Measurements from ENCODE around the gene TUFM. TPM values are rescaled to one million over a fixed set of nuclear protein-coding genes. Genes with fewer than 3 reads are reported as not detected.
"Not testable (repeated sequence)": the region's sequence is repeated elsewhere in the genome, so short reads cannot be mapped to it uniquely, and the experiment has no call there.

The TUFM gene
- total RNA-seq: 10 to 100 TPM; 71.2 to 71.5 TPM
- polyA plus RNA-seq: 100 to 1,000 TPM in 1 of 2 donors, 10 to 100 TPM in 1; 67.2 to 154 TPM
- long read RNA-seq, donor 1, transcript TUFM-201 (10 exons, 2,071 nt): major isoform, 1,079 of 1,171 reads
- long read RNA-seq, donor 1, partial matches to known transcripts: 28 of 1,171 reads
- long read RNA-seq, donor 1, other reads (novel, unspliced or antisense): 63 of 1,171 reads
- long read RNA-seq, donor 2, transcript TUFM-201 (10 exons, 2,071 nt): major isoform, 47 of 67 reads
- long read RNA-seq, donor 2, partial matches to known transcripts: 11 of 67 reads
- long read RNA-seq, donor 2, other reads (novel, unspliced or antisense): 9 of 67 reads

- DNase-seq (peak; percentile 99 to 100), ATAC-seq (ENCODE audit: low FRiP score) (peak; percentile 98)
- intact Hi-C loops (cut with DNase I): loop anchor here in 1 of 2 donors (1.0 kb wide), 1 partner anchor 17 kb away; the partner anchor contains the start of gene SH2B1
- H3K9me3 ChIP-seq (ENCODE audit: control insufficient read depth, low read length): no peaks in the 10 kb centered on the region
- no peaks in the 10 kb centered on the region for H3K4me1 ChIP-seq (ENCODE audit: control insufficient read depth in 1 of 2, insufficient read depth in 2 of 2, low read length in 2 of 2)
- 0 to 1% methylated on average over 72 to 73 of the region's 73 CpGs for WGBS, 2 donors
- H3K27me3 ChIP-seq (ENCODE audit: control insufficient read depth in 1 of 2, insufficient read depth in 2 of 2, low read length in 1 of 2): no peaks in the 10 kb centered on the region
- peak within 1 kb of the TSS; percentile 56 to 63 for H3K4me3 ChIP-seq (ENCODE audit: low read length in 2 of 2)
- H3K36me3 ChIP-seq (ENCODE audit: control insufficient read depth in 1 of 2, insufficient read depth in 2 of 2, low read length in 1 of 2): peaks cover 2 to 6% of the 10 kb centered on the region in 2 donors
- H3K27ac ChIP-seq (ENCODE audit: low read depth in 1 of 2, low read length in 2 of 2): peak within 1 kb of the TSS in 1 of 2 donors; percentile 71
These were observed at the start of gene TUFM for GRCh38 chr16:28846080-28846932. TUFM (minus strand) TSS chr16:28846348; CDS start chr16:28846269, 79 bp downstream.

- no peaks in the 10 kb centered on the region for H3K27me3 ChIP-seq (ENCODE audit: control insufficient read depth in 1 of 2, insufficient read depth in 2 of 2, low read length in 1 of 2)
- ATAC-seq (ENCODE audit: low FRiP score): no peak
- H3K9me3 ChIP-seq (ENCODE audit: control insufficient read depth, low read length): no peaks in the 10 kb centered on the region
- no peak overlapping the region for H3K4me3 ChIP-seq (ENCODE audit: low read length in 2 of 2)
- no peak for DNase-seq
- H3K27ac ChIP-seq (ENCODE audit: low read depth in 1 of 2, low read length in 2 of 2): no peak overlapping the region
- 87 to 89% methylated on average over 4 of the region's 4 CpGs for WGBS, 2 donors
- H3K4me1 ChIP-seq (ENCODE audit: control insufficient read depth in 1 of 2, insufficient read depth in 2 of 2, low read length in 2 of 2): no peaks in the 10 kb centered on the region
- intact Hi-C loops (cut with DNase I): no loop called here
- H3K36me3 ChIP-seq (ENCODE audit: control insufficient read depth in 1 of 2, insufficient read depth in 2 of 2, low read length in 1 of 2): no peaks in the 10 kb centered on the region
These were observed 49.5 kb upstream of the TUFM start for GRCh38 chr16:28895609-28896008.

- no peak overlapping the region for H3K4me3 ChIP-seq (ENCODE audit: low read length in 2 of 2)
- no peak for DNase-seq
- H3K27me3 ChIP-seq (ENCODE audit: control insufficient read depth in 1 of 2, insufficient read depth in 2 of 2, low read length in 1 of 2): no peaks in the 10 kb centered on the region
- H3K9me3 ChIP-seq (ENCODE audit: control insufficient read depth, low read length): no peaks in the 10 kb centered on the region
- no peak for ATAC-seq (ENCODE audit: low FRiP score)
- H3K36me3 ChIP-seq (ENCODE audit: control insufficient read depth in 1 of 2, insufficient read depth in 2 of 2, low read length in 1 of 2): no peaks in the 10 kb centered on the region
- no peaks in the 10 kb centered on the region for H3K4me1 ChIP-seq (ENCODE audit: control insufficient read depth in 1 of 2, insufficient read depth in 2 of 2, low read length in 2 of 2)
- H3K27ac ChIP-seq (ENCODE audit: low read depth in 1 of 2, low read length in 2 of 2): no peak overlapping the region
- WGBS, 2 donors: 84 to 90% methylated on average over 4 of the region's 4 CpGs
- intact Hi-C loops (cut with DNase I): no loop called here
These were observed 47.1 kb upstream of the TUFM start for GRCh38 chr16:28893291-28893690.

DNA sequence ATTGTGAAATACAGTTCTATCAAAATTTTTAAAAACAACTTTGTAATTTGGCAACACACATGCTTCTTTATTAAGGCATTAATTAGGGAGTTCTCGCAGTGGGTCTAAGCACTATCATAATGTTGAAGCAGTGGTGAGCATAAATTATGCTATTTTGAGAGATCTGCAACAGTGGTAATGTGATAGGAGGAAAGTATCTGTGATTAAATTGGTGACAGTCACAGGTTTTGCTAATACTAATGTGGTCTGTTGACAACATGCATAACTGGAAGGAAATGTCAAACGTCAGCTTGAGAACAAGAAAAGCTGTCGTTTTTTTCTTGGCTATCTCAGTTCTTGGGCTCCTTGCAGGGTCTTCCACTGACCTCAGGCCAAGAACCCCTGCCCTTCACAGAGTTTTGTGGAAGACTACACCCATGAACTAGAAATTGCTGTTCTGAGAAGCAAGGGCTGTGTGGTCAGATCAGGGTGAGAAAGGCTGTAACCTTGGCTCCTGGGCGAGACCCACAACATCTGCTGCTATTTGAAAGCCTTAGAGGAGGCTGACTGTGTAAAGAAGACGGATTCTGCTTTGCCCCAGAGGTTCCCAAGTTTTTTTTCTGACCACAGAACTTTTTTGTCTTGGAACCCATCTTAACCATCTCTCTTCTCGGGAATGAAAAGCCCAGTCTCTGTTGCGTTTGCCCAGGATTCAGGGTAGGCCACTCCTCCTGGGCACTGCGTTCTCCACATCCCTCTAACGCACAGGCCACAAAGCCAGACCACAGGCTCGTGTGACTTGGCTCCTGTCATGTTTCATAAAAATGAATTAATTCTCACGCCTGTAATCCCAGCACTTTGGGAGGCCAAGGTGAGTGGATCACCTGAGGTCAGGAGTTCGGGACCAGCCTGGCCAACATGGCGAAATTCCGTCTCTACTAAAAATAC is 46.1 kb upstream of the TUFM start:
- intact Hi-C loops (cut with DNase I): no loop called here
- no peaks in the 10 kb centered on the region for H3K36me3 ChIP-seq (ENCODE audit: control insufficient read depth in 1 of 2, insufficient read depth in 2 of 2, low read length in 1 of 2)
- H3K9me3 ChIP-seq (ENCODE audit: control insufficient read depth, low read length): no peaks in the 10 kb centered on the region
- no peak for ATAC-seq (ENCODE audit: low FRiP score)
- no peak for DNase-seq
- no peak overlapping the region for H3K27ac ChIP-seq (ENCODE audit: low read depth in 1 of 2, low read length in 2 of 2)
- H3K4me3 ChIP-seq (ENCODE audit: low read length in 2 of 2): no peak overlapping the region
- no peaks in the 10 kb centered on the region for H3K4me1 ChIP-seq (ENCODE audit: control insufficient read depth in 1 of 2, insufficient read depth in 2 of 2, low read length in 2 of 2)
- WGBS, 2 donors: 75 to 76% methylated on average over 14 of the region's 14 CpGs
- H3K27me3 ChIP-seq (ENCODE audit: control insufficient read depth in 1 of 2, insufficient read depth in 2 of 2, low read length in 1 of 2): no peaks in the 10 kb centered on the region

GRCh38 chr16:28890355-28890754 is 44.2 kb upstream of the TUFM start:
- ATAC-seq (ENCODE audit: low FRiP score); intact Hi-C loops (cut with DNase I): not testable (repeated sequence)
- 95 to 97% methylated on average over 5 of the region's 5 CpGs for WGBS, 2 donors

DNA sequence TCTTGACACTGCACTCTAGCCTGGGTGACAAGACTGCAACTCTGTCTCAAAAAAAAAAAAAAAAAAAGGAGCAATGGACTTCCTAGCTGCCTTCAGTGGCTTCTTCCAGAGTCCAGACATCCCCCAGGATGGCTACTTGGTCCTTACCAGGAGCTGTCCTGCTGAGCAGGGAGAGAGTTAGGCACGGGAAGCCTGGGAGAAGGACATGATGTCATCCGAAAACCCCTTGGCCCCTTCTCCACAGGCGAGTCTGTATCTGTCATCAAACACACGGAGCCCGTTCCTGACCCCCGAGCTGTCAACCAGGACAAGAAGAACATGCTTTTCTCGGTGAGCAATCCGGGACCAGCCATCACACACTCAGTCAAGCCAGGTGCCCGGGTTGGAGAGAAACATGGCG is 40.8 kb upstream of the TUFM start:
- Histone ChIP-seq H3K4me1 (ENCODE audit: control insufficient read depth in 1 of 2, insufficient read depth in 2 of 2, low read length in 2 of 2) (no peaks in the 10 kb centered on the region), H3K27ac (ENCODE audit: low read depth in 1 of 2, low read length in 2 of 2) (no peak overlapping the region), H3K36me3 (ENCODE audit: control insufficient read depth in 1 of 2, insufficient read depth in 2 of 2, low read length in 1 of 2) (no peaks in the 10 kb centered on the region), H3K9me3 (ENCODE audit: control insufficient read depth, low read length) (no peaks in the 10 kb centered on the region), H3K4me3 (ENCODE audit: low read length in 2 of 2) (no peak overlapping the region), H3K27me3 (ENCODE audit: control insufficient read depth in 1 of 2, insufficient read depth in 2 of 2, low read length in 1 of 2) (no peaks in the 10 kb centered on the region)
- no peak for DNase-seq
- intact Hi-C loops (cut with DNase I): no loop called here
- WGBS, 2 donors: 70 to 73% methylated on average over 10 of the region's 10 CpGs
- ATAC-seq (ENCODE audit: low FRiP score): no peak

More at GRCh38 chr16:28890355-28890754, 44.2 kb upstream of the TUFM start:
- H3K4me3 ChIP-seq (ENCODE audit: low read length in 2 of 2); H3K36me3 ChIP-seq (ENCODE audit: control insufficient read depth in 1 of 2, insufficient read depth in 2 of 2, low read length in 1 of 2); H3K9me3 ChIP-seq (ENCODE audit: control insufficient read depth, low read length); DNase-seq; H3K27me3 ChIP-seq (ENCODE audit: control insufficient read depth in 1 of 2, insufficient read depth in 2 of 2, low read length in 1 of 2); H3K4me1 ChIP-seq (ENCODE audit: control insufficient read depth in 1 of 2, insufficient read depth in 2 of 2, low read length in 2 of 2); H3K27ac ChIP-seq (ENCODE audit: low read depth in 1 of 2, low read length in 2 of 2): not testable (repeated sequence)

- intact Hi-C loops (cut with DNase I): no loop called here
- Histone ChIP-seq H3K27me3 (ENCODE audit: control insufficient read depth in 1 of 2, insufficient read depth in 2 of 2, low read length in 1 of 2) (no peaks in the 10 kb centered on the region), H3K9me3 (ENCODE audit: control insufficient read depth, low read length) (no peaks in the 10 kb centered on the region), H3K4me1 (ENCODE audit: control insufficient read depth in 1 of 2, insufficient read depth in 2 of 2, low read length in 2 of 2) (no peaks in the 10 kb centered on the region), H3K4me3 (ENCODE audit: low read length in 2 of 2) (no peak overlapping the region), H3K27ac (ENCODE audit: low read depth in 1 of 2, low read length in 2 of 2) (no peak overlapping the region), H3K36me3 (ENCODE audit: control insufficient read depth in 1 of 2, insufficient read depth in 2 of 2, low read length in 1 of 2) (no peaks in the 10 kb centered on the region)
- 96 to 97% methylated on average over 6 of the region's 6 CpGs for WGBS, 2 donors
- no peak for ATAC-seq (ENCODE audit: low FRiP score)
- DNase-seq: no peak
These were observed 37.9 kb upstream of the TUFM start for GRCh38 chr16:28884045-28884444.

DNA sequence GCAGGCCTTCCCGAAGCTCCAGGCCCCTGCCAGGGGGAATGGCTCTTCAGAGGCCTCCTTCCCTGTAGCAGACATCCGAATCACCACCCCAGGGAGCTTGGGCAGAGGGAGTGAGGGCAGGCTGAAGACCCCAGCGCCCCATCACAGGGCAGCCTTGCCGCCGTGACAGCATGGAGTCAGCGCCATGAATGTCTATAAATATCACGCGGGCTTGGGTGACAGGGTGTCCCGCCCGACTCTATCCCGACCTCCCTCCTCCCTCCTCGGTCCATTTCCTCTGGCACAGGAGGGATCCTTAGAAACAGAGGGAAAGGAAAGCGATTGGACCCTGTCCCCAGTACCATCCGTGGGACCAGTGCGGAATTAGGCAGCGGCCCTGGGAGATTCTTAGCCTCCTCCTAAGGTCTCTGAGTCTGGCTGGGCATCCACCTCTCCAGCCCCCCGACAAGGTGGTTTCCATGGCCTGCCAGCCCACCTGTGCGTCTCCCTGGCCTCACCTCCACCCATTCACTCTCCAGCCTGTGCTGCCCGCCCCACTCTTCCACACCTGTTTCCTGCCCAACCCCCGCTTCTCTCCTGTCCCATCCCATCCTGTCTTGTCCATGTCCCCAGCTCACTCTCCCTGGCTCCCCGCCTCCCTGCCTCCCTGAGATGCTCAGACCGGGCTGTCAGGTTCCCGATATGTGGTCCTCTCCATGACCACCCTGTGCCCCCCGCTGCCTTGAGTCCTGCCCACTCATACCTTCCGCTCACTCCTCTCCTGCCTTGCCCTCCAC is 37.3 kb upstream of the TUFM start:
- no peaks in the 10 kb centered on the region for H3K27me3 ChIP-seq (ENCODE audit: control insufficient read depth in 1 of 2, insufficient read depth in 2 of 2, low read length in 1 of 2)
- H3K9me3 ChIP-seq (ENCODE audit: control insufficient read depth, low read length): no peaks in the 10 kb centered on the region
- DNase-seq (no peak), ATAC-seq (ENCODE audit: low FRiP score) (no peak)
- no peak overlapping the region for H3K4me3 ChIP-seq (ENCODE audit: low read length in 2 of 2)
- H3K4me1 ChIP-seq (ENCODE audit: control insufficient read depth in 1 of 2, insufficient read depth in 2 of 2, low read length in 2 of 2): no peaks in the 10 kb centered on the region
- H3K27ac ChIP-seq (ENCODE audit: low read depth in 1 of 2, low read length in 2 of 2): no peak overlapping the region
- WGBS, 2 donors: 54% methylated on average over 25 of the region's 25 CpGs
- no peaks in the 10 kb centered on the region for H3K36me3 ChIP-seq (ENCODE audit: control insufficient read depth in 1 of 2, insufficient read depth in 2 of 2, low read length in 1 of 2)
- intact Hi-C loops (cut with DNase I): no loop called here
